Posterior vena cava (tissue), 2 donors: ENCODE data around the gene SRGAP1. TPM values are rescaled to one million over a fixed set of nuclear protein-coding genes. Genes with fewer than 3 reads are reported as not detected.

Experiments used
- DNase-seq: peaks from one replicate; pipeline ENCODE4 v3.0.0-alpha.2; 2020; ENCODE audit warnings: low spot score
- intact Hi-C, 2 donors: fragments of 100-400 bp; cut with DNase I; formaldehyde crosslinking; loops; one replicate each; pipeline versions ENCODE4 v1.14.1 to v1.14.2; 2022 to 2023
- total RNA-seq, 2 donors: library from RNA; stranded (reverse); fragmentation: NEBNext Ultra II Directional; extraction: Animal tissue kit (Norgen Biotek cat#: 25700); gene quantifications; one replicate each; pipeline ENCODE4 v1.2.1, GENCODE V29; 2021
- donor health status: DM: yes; HTN: yes; CAD: no.
- donor health status: DM: yes; HTN: yes; CAD: no.

Gene SRGAP1
- total RNA-seq, 2 donors from 2014 or later = 11.2 to 16.0 TPM

DNA sequence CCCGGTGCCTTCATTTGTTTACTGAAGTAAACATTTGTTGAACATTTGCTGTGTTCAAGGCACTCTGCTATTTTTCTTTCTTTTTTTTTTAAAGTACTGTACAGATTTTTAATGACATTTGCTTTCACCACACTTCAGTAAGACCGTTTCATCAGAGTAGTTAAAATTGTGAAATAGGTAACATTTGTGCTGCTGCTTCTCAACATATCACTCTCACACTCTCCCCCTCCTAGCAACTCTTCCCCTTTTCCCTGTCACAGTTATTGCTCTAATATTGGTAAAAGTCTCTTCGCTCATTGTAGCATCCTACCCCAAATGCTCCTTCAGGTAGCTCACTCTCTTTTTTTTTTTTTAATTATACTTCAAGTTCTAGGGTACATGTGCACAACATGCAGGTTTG is 49.6 kb downstream of the SRGAP1 start:
- intact Hi-C loops = no loop called here
- no peak for DNase-seq

DNA sequence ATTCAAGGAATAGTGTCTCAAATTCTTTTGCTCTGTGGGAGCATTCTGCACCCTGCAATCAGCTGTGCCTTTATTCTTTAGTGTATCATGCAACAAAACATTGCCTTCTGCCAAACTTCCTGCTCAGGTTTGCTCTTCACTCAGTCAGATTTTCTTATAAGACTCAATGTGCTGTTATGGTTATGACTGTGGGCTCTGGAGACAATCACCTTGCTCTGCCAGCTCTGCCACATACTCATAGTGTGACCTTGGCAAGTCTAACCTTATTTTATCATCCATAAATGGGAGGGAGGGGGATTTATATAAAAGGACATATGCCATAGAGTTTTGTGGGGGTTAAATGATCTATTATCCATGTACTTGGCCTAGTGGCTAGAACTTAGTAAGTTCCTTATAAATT is 51.3 kb downstream of the SRGAP1 start:
- intact Hi-C loops = no loop called here
- no peak for DNase-seq

GRCh38 chr12:63897931-63898330 is 53.4 kb downstream of the SRGAP1 start:
- intact Hi-C loops = no loop called here
- DNase-seq = no peak

DNA sequence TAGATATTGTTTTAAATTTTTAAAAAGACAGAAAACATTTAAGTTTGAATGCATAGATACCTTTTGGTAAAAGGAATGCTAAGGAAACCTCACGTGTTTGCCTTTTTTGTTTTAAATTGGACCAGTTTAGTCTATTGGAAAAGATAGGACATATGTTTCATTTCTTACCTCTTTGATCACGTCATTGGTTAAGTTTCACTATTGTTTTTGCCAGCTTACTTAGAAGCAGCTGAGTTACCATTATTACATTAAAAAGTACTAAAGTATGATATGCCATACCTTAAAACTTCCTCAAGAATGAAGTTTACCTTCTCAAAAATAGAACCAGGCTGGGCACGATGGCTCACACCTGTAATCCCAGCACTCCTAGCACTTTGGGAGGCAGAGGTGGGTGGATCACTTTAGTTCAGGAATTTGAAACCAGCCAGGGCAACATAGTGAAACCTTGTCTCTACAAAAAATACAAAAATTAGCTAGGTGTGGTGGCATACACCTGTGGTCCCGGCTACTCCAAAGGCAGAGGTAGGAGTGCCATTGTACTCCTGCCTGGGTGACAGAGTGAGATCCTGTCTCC is 54.4 kb downstream of the SRGAP1 start:
- intact Hi-C loops = no loop called here
- no peak for DNase-seq

GRCh38 chr12:63899396-63899795 is 54.9 kb downstream of the SRGAP1 start:
- no peak for DNase-seq
- intact Hi-C loops = no loop called here

DNA sequence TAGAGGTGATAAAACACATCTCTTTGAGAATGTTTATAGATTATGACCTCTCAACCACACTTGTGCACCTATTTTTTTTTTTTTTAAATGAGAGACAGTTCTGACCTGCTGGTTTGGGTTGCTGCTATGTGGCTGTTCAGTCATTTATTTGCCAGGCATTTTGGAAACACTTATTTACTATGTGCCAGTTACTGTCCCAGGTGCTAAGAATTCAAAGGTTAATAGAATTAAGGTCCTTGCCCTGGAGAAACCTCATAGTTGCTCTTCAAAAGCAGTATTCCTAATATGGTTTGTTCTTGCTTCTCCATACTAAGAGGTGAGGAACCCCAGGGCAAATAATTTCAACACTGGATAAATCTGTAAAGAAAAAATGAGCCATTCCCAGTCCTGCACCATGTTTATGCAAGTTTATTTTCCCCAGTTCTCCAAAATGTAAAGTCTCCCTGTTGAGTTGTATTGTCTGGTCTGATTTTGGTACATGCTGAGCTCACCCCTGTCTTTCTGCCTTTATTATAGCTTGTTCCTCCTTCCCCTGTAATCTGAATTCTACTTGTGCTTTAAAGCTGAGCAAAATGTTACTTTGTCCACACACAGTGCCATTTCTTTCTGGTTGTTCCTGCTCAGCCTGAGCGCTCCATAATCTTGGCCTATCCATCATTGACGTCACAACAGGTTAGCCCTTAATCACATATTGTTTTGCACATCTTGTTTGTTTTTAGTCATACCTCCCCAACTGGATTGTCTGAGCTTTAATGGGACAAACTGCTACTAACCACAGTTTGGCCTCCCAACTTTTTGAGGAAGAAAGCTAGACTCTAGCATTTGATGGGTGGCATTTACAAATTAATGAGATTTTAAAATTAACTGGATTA is 56.7 kb downstream of the SRGAP1 start:
- intact Hi-C loops = no loop called here
- no peak for DNase-seq

GRCh38 chr12:63904653-63905052 is 60.2 kb downstream of the SRGAP1 start:
- no peak for DNase-seq
- intact Hi-C loops = no loop called here

- no peak for DNase-seq
- intact Hi-C loops = no loop called here
These were observed 61.0 kb downstream of the SRGAP1 start for GRCh38 chr12:63905544-63905943.

DNA sequence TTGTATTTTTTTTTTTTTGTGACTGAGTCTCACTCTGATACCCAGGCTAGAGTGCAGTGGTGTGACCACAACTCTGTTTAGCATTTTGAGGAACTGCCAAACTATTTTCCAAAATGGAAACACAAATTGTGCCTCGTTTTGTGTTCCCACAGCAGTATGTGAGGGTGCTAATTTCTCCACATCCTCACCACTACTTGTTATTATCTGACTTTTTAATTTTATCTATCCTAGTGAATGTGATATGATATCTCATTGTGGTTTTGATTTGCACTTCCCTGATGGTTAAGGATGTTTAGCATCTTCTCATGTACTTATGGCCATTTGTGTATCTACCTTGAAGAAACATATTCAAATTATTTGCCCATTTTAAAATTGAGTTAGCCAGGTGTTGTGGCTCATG is 62.4 kb downstream of the SRGAP1 start:
- intact Hi-C loops = no loop called here
- DNase-seq = no peak

GRCh38 chr12:63907561-63907960 is 63.1 kb downstream of the SRGAP1 start:
- DNase-seq = no peak
- intact Hi-C loops = no loop called here

- DNase-seq = no peak
- intact Hi-C loops = no loop called here
These were observed 65.2 kb downstream of the SRGAP1 start for GRCh38 chr12:63909746-63910145.

GRCh38 chr12:63911341-63911740 is 66.8 kb downstream of the SRGAP1 start:
- intact Hi-C loops = no loop called here
- DNase-seq = no peak

- no peak for DNase-seq
- intact Hi-C loops = no loop called here
These were observed 68.2 kb downstream of the SRGAP1 start for GRCh38 chr12:63912651-63913050.

DNA sequence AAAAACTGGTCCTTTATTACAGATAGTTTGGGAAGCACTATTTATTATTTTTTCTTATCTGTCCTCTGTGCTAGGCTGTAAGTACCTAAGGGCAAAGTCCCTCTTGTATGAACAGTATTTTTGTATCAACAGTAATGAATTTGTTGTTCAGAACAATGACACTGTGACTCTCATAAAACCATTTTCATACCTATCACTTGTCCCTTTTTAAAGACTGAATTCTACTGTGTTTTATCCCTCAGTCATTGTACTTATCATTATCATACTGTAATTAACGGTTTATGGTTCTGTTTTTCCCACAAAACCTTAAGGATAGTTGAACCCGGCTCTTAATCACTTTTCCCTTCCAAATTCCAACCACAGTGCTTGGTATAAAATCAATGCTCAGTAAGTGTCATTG is 69.4 kb downstream of the SRGAP1 start:
- intact Hi-C loops = no loop called here
- DNase-seq = no peak

GRCh38 chr12:63915105-63915800 is 70.8 kb downstream of the SRGAP1 start:
- no peak for DNase-seq
- intact Hi-C loops = no loop called here

DNA sequence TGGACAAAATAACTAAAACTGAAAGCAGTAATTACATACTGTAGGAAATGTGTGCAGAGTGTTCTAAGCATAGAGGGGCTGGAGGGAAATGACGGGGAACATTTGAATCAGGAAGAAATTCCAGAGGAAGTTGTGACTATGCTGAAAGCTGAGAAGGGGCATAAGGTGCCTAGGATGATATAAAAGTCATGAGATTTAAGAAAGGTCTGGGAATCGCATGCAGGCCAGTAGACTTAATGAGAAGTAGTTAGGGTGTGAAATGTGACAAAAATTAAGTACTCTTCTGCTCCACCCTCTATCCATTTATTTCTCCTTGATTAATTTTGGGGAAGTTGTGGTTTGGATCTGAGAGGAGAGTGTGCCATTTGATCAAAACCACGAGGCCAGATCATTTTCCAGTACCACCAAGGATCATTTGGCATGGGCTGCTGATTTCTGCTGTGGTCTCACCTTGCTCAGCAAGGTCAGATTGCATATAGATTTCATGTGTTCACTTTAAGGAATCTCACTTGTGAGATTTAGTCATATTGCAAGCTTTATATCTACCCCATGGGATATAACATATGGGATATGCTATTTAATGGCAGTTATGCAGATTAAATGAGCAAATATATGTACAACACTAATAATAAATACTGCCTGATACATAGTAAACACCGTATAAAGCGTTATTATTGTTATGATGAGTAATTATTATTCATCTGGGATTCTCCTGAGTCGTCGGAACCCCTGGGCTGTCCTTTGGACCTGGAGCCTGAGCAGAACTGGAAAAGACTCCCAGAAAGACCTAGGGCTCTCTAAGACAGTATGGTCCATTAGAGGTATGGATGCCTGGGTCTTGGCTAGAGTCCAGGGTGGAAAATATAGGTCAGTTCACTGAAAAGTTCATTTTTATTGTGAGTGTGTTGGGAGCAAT is 72.3 kb downstream of the SRGAP1 start:
- DNase-seq = no peak
- intact Hi-C loops = no loop called here

- intact Hi-C loops = no loop called here
- no peak for DNase-seq
These were observed 73.0 kb downstream of the SRGAP1 start for GRCh38 chr12:63917477-63917862.

- intact Hi-C loops = no loop called here
- no peak for DNase-seq
These were observed 73.6 kb downstream of the SRGAP1 start for GRCh38 chr12:63917864-63918799.
